BJ (cell line): ENCODE results near the gene SLC26A6. TPM values are rescaled to one million over a fixed set of nuclear protein-coding genes. Genes with fewer than 3 reads are reported as not detected.

ENCODE experiments used
- CTCF ChIA-PET: fragments of 350-600 bp; formaldehyde crosslinking; extraction: SDS; loops from one replicate; lab custom pipeline; 2021; ENCODE audit warnings: antibody characterized with exemption, inconsistent platforms; lab: Yijun Ruan, JAX
- POLR2A ChIA-PET: fragments of 300-600 bp; sonication (Branson Sonifier 250); formaldehyde crosslinking; extraction: SDS; loops from one replicate; lab custom pipeline; 2021; ENCODE audit warnings: antibody characterized with exemption; lab: Charles Lee
- DNase-seq: peaks from one replicate; pipeline ENCODE4 v3.0.0-alpha.2; 2011; ENCODE audit warnings: low read depth
- H3K27me3 ChIP-seq: 2 replicates; pipeline ENCODE4 v1.6.0; 2011; ENCODE audit warnings: low read length; ENCODE audit not compliant: control insufficient read depth, insufficient read depth
- H3K36me3 ChIP-seq: 2 replicates; pipeline ENCODE4 v1.5.1; 2011; ENCODE audit warnings: low read length; ENCODE audit not compliant: control insufficient read depth, insufficient read depth
- H3K4me3 ChIP-seq: 2 replicates; pipeline ENCODE4 v1.5.1; 2011; ENCODE audit warnings: low read depth, mild to moderate bottlenecking, control low read depth, low read length
- CTCF ChIP-seq: IDR thresholded peaks from 2 replicates; pipeline ENCODE4 v1.5.1; 2011; ENCODE audit warnings: low read depth, mild to moderate bottlenecking, control low read depth, inconsistent platforms, low read length, moderate library complexity; ENCODE audit not compliant: insufficient read depth
- polyA plus RNA-seq: library from polyadenylated mRNA; depleted of rRNA; stranded (reverse); fragments of >200 nt; gene quantifications from 2 replicates; pipeline ENCODE4 v1.2.3, GENCODE V29; 2011; rRNA removed
- small RNA-seq: library from RNA; depleted of rRNA; stranded (forward); fragments of <200 nt; gene quantifications from one replicate; pipeline ENCODE3, GENCODE V24; 2012; ENCODE audit warnings: low replicate concordance, low read depth; ENCODE audit not compliant: insufficient read length

SLC26A6 gene
- polyA plus RNA-seq, 1 experiment: 45.8 TPM

- peaks cover 56% of the 10 kb centered on the region for H3K36me3 ChIP-seq
- H3K4me3 ChIP-seq: no peak overlapping the region
- DNase-seq: no peak
- H3K27me3 ChIP-seq: no peaks in the 10 kb centered on the region
- CTCF ChIA-PET: interaction anchor here (1.3 kb wide), 1 partner anchor 18 kb away, joined by 3 read pairs; no protein-coding TSS in a partner anchor
- POLR2A ChIA-PET: no interaction called here
- TF ChIP-seq CTCF: no peak
These were observed 58.6 kb downstream of the SLC26A6 start for GRCh38 chr3:48576647-48577046.

Small RNA genes lying within 50 kb of the gene (small RNA-seq; reads per million reads assigned to genes)
- gene AC141002.1: not detected

Other genes with a start within 250 kb of the SLC26A6 start
- 15.4 and 26.3 TPM in 2 replicates for gene PLXNB1, start 205.4 kb downstream of the SLC26A6 start, polyA plus RNA-seq
- gene CCDC51, start 195.3 kb downstream of the SLC26A6 start, polyA plus RNA-seq: 11.6 and 14.3 TPM in 2 replicates
- gene TMA7, start 195.2 kb downstream of the SLC26A6 start, polyA plus RNA-seq: 53.8 and 162 TPM in 2 replicates
- gene ATRIP, start 188.7 kb downstream of the SLC26A6 start, polyA plus RNA-seq: 6.3 and 7.9 TPM in 2 replicates
- 140 and 217 TPM in 2 replicates for gene SHISA5, start 131.3 kb downstream of the SLC26A6 start, polyA plus RNA-seq
- gene PFKFB4, start 78.7 kb downstream of the SLC26A6 start, polyA plus RNA-seq: 9.8 and 12.8 TPM in 2 replicates
- 2.3 and 4.5 TPM in 2 replicates for gene UCN2, start 71.7 kb downstream of the SLC26A6 start, polyA plus RNA-seq
- gene COL7A1, start 40.1 kb downstream of the SLC26A6 start, polyA plus RNA-seq: 41.6 and 60.8 TPM in 2 replicates
- 426 and 662 TPM in 2 replicates for gene UQCRC1, start 25.8 kb downstream of the SLC26A6 start, polyA plus RNA-seq
- 0.13 TPM in 1 of 2 replicates, not detected in the other for gene TMEM89, start 13.7 kb downstream of the SLC26A6 start, polyA plus RNA-seq
- gene CELSR3, start 27.4 kb upstream of the SLC26A6 start, polyA plus RNA-seq: 0.55 and 0.88 TPM in 2 replicates
- 21.5 and 34.9 TPM in 2 replicates for gene NCKIPSD, start 50.5 kb upstream of the SLC26A6 start, polyA plus RNA-seq
- gene IP6K2, start 81.8 kb upstream of the SLC26A6 start, polyA plus RNA-seq: 65.5 and 89.9 TPM in 2 replicates
- 9.0 and 15.3 TPM in 2 replicates for gene PRKAR2A, start 212.4 kb upstream of the SLC26A6 start, polyA plus RNA-seq